ENCODE measurements around the gene NOXA1. TPM values are rescaled to one million over a fixed set of nuclear protein-coding genes. Genes with fewer than 3 reads are reported as not detected.

NOXA1 gene
- total and polyA plus RNA-seq, 2 donors (not counting 1 experiment from before 2014, with no cell fraction given), result 0.08 to 0.66 TPM

DNA sequence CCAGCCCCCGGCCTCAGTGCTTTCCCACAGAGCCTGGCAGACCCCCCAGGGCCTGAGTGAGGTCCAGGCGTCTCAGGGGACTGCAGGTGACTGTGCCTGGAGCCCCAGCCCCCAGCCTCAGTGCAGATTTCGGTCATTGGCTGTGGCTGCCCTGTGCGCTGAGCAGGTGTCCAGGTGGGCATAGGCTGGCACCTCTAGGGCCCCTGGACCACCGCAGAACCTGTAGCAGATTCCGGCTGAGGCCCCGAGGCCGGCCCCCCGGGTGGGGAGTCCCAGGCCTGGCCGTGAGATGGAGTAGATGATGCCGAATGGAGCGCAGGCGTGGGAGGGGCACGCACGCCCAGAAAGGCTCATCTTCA lies 12.3 kb upstream of the NOXA1 start:
- Histone ChIP-seq H4K20me1 (ENCODE audit: control insufficient read depth, extremely low read depth, insufficient read depth, low read length) (no peaks in the 10 kb centered on the region), H2AFZ (ENCODE audit: low read length) (no peak overlapping the region)

GRCh38 chr9:137411260-137411644 lies 11.9 kb upstream of the NOXA1 start:
- Histone ChIP-seq H3K27me3 (ENCODE audit: control insufficient read depth, insufficient read depth, low read length) (no peaks in the 10 kb centered on the region), H2AFZ (ENCODE audit: low read length) (no peak overlapping the region), H3K36me3 (ENCODE audit: control insufficient read depth, insufficient read depth, low read length) (no peaks in the 10 kb centered on the region), H4K20me1 (ENCODE audit: control insufficient read depth, extremely low read depth, insufficient read depth, low read length) (no peaks in the 10 kb centered on the region), H3K4me3 (replicated peaks in 1 of 4; ENCODE audit: control extremely low read depth in 1 of 4, insufficient read depth in 1 of 4, low read depth in 3 of 4, low read length in 4 of 4) (no peak overlapping the region), H3K9me3 (ENCODE audit: control insufficient read depth, insufficient read depth, low read depth, low read length) (no peaks in the 10 kb centered on the region), H3K27ac (ENCODE audit: insufficient read depth, low read length) (no peak overlapping the region), H3K9ac (ENCODE audit: insufficient read depth, low read length) (no peak overlapping the region), H3K79me2 (ENCODE audit: control insufficient read depth, insufficient read depth, low read length) (no peaks in the 10 kb centered on the region), H3K4me1 (ENCODE audit: control insufficient read depth, extremely low read depth, insufficient read depth, low read length) (peaks cover 19% of the 10 kb centered on the region), H3K4me2 (ENCODE audit: extremely low read depth, insufficient read depth, low read length) (no peak overlapping the region)
- TF ChIP-seq CTCF (conservative IDR thresholded peaks at IDR 0.05 in 1 of 2, IDR thresholded peaks at IDR 0.05 in 1 of 2; ENCODE audit: low read depth in 1 of 2, low read length in 2 of 2) (no peak), EZH2 (IDR thresholded peaks at IDR 0.05; ENCODE audit: low read length, missing control alignments) (no peak)
- DNase-seq (ENCODE audit: low read depth in 2 of 2), result no peak

More for the DNA sequence above, 12.3 kb upstream of the NOXA1 start:
- DNase-seq (ENCODE audit: low read depth in 2 of 2), result no peak
- TF ChIP-seq CTCF (conservative IDR thresholded peaks at IDR 0.05 in 1 of 2, IDR thresholded peaks at IDR 0.05 in 1 of 2; ENCODE audit: low read depth in 1 of 2, low read length in 2 of 2) (no peak), EZH2 (IDR thresholded peaks at IDR 0.05; ENCODE audit: low read length, missing control alignments) (no peak)
- Histone ChIP-seq H3K79me2 (ENCODE audit: control insufficient read depth, insufficient read depth, low read length) (no peaks in the 10 kb centered on the region), H3K9me3 (ENCODE audit: control insufficient read depth, insufficient read depth, low read depth, low read length) (no peaks in the 10 kb centered on the region), H3K4me1 (ENCODE audit: control insufficient read depth, extremely low read depth, insufficient read depth, low read length) (peaks cover 19% of the 10 kb centered on the region), H3K4me2 (ENCODE audit: extremely low read depth, insufficient read depth, low read length) (no peak overlapping the region), H3K27ac (ENCODE audit: insufficient read depth, low read length) (no peak overlapping the region), H3K27me3 (ENCODE audit: control insufficient read depth, insufficient read depth, low read length) (no peaks in the 10 kb centered on the region), H3K4me3 (replicated peaks in 1 of 4; ENCODE audit: control extremely low read depth in 1 of 4, insufficient read depth in 1 of 4, low read depth in 3 of 4, low read length in 4 of 4) (no peak overlapping the region), H3K36me3 (ENCODE audit: control insufficient read depth, insufficient read depth, low read length) (no peaks in the 10 kb centered on the region), H3K9ac (ENCODE audit: insufficient read depth, low read length) (no peak overlapping the region)

- no peak overlapping the region for H3K9ac ChIP-seq (ENCODE audit: insufficient read depth, low read length)
- H4K20me1 ChIP-seq (ENCODE audit: control insufficient read depth, extremely low read depth, insufficient read depth, low read length), result no peaks in the 10 kb centered on the region
- peaks cover 19% of the 10 kb centered on the region for H3K4me1 ChIP-seq (ENCODE audit: control insufficient read depth, extremely low read depth, insufficient read depth, low read length)
- no peaks in the 10 kb centered on the region for H3K9me3 ChIP-seq (ENCODE audit: control insufficient read depth, insufficient read depth, low read depth, low read length)
- TF ChIP-seq CTCF (conservative IDR thresholded peaks at IDR 0.05 in 1 of 2, IDR thresholded peaks at IDR 0.05 in 1 of 2; ENCODE audit: low read depth in 1 of 2, low read length in 2 of 2) (no peak), EZH2 (IDR thresholded peaks at IDR 0.05; ENCODE audit: low read length, missing control alignments) (no peak)
- peak; percentile 85 to 94 for DNase-seq (ENCODE audit: low read depth in 2 of 2)
- H3K4me3 ChIP-seq (replicated peaks in 1 of 4; ENCODE audit: control extremely low read depth in 1 of 4, insufficient read depth in 1 of 4, low read depth in 3 of 4, low read length in 4 of 4), result no peak overlapping the region
- H3K27ac ChIP-seq (ENCODE audit: insufficient read depth, low read length), result peak overlapping the region; percentile 54
- no peaks in the 10 kb centered on the region for H3K36me3 ChIP-seq (ENCODE audit: control insufficient read depth, insufficient read depth, low read length)
- no peak overlapping the region for H3K4me2 ChIP-seq (ENCODE audit: extremely low read depth, insufficient read depth, low read length)
- no peaks in the 10 kb centered on the region for H3K27me3 ChIP-seq (ENCODE audit: control insufficient read depth, insufficient read depth, low read length)
- H3K79me2 ChIP-seq (ENCODE audit: control insufficient read depth, insufficient read depth, low read length), result no peaks in the 10 kb centered on the region
- H2AFZ ChIP-seq (ENCODE audit: low read length), result no peak overlapping the region
Observed at GRCh38 chr9:137411645-137412380, 11.4 kb upstream of the NOXA1 start.

Data from fibroblast of lung (primary cell).